Measurements from ENCODE around the gene TAF11L13.

Gene TAF11L13

GRCh38 chr5:17666726-17667235 is 34.9 kb downstream of the TAF11L13 start:
- Histone ChIP-seq H3F3A (ENCODE audit: insufficient read depth, low read length) (no peaks in the 10 kb centered on the region), H3K4me1 (ENCODE audit: insufficient read depth, low read length, severe bottlenecking) (peaks cover 9% of the 10 kb centered on the region), H3K79me2 (ENCODE audit: insufficient read depth, low read length) (no peaks in the 10 kb centered on the region), H3K9me2 (ENCODE audit: low read depth, low read length) (no peaks in the 10 kb centered on the region), H2AFZ (ENCODE audit: low read length) (no peak overlapping the region), H3K9ac (ENCODE audit: low read length) (no peak overlapping the region), H3K27ac (ENCODE audit: low read depth, low read length, poor library complexity, severe bottlenecking) (no peak overlapping the region), H3K27me3 (ENCODE audit: insufficient read depth, low read length) (no peaks in the 10 kb centered on the region), H3K9me3 (ENCODE audit: low read length) (no peaks in the 10 kb centered on the region), H3K4me2 (ENCODE audit: low read length) (no peak overlapping the region), H3K36me3 (ENCODE audit: insufficient read depth, low read length) (no peaks in the 10 kb centered on the region), H3K4me3 (ENCODE audit: low read depth, low read length, poor library complexity, severe bottlenecking) (no peak overlapping the region), H4K20me1 (ENCODE audit: insufficient read depth, low read length) (no peaks in the 10 kb centered on the region)
- TF ChIP-seq EZH2 (IDR thresholded peaks at IDR 0.05; ENCODE audit: borderline replicate concordance, low read length) (no peak), CTCF (IDR thresholded peaks at IDR 0.05; ENCODE audit: low read length) (no peak)

- H3K4me1 ChIP-seq (ENCODE audit: insufficient read depth, low read length, severe bottlenecking), result peaks cover 9% of the 10 kb centered on the region
- H3K9ac ChIP-seq (ENCODE audit: low read length), result no peak overlapping the region
- no peak overlapping the region for H3K4me3 ChIP-seq (ENCODE audit: low read depth, low read length, poor library complexity, severe bottlenecking)
- no peaks in the 10 kb centered on the region for H3K79me2 ChIP-seq (ENCODE audit: insufficient read depth, low read length)
- H3K36me3 ChIP-seq (ENCODE audit: insufficient read depth, low read length), result no peaks in the 10 kb centered on the region
- no peak overlapping the region for H2AFZ ChIP-seq (ENCODE audit: low read length)
- H4K20me1 ChIP-seq (ENCODE audit: insufficient read depth, low read length), result no peaks in the 10 kb centered on the region
- no peaks in the 10 kb centered on the region for H3F3A ChIP-seq (ENCODE audit: insufficient read depth, low read length)
- H3K27ac ChIP-seq (ENCODE audit: low read depth, low read length, poor library complexity, severe bottlenecking), result no peak overlapping the region
- no peaks in the 10 kb centered on the region for H3K9me2 ChIP-seq (ENCODE audit: low read depth, low read length)
- TF ChIP-seq CTCF (IDR thresholded peaks at IDR 0.05; ENCODE audit: low read length) (no peak), EZH2 (IDR thresholded peaks at IDR 0.05; ENCODE audit: borderline replicate concordance, low read length) (no peak)
- H3K27me3 ChIP-seq (ENCODE audit: insufficient read depth, low read length), result no peaks in the 10 kb centered on the region
- no peak overlapping the region for H3K4me2 ChIP-seq (ENCODE audit: low read length)
- H3K9me3 ChIP-seq (ENCODE audit: low read length), result no peaks in the 10 kb centered on the region
Observed at GRCh38 chr5:17670353-17670752, 38.5 kb downstream of the TAF11L13 start.

GRCh38 chr5:17678751-17679324 is 47.0 kb downstream of the TAF11L13 start:
- no peak overlapping the region for H3K4me2 ChIP-seq (ENCODE audit: low read length)
- no peaks in the 10 kb centered on the region for H3F3A ChIP-seq (ENCODE audit: insufficient read depth, low read length)
- H3K9ac ChIP-seq (ENCODE audit: low read length), result no peak overlapping the region
- H3K4me3 ChIP-seq (ENCODE audit: low read depth, low read length, poor library complexity, severe bottlenecking), result no peak overlapping the region
- H3K27me3 ChIP-seq (ENCODE audit: insufficient read depth, low read length), result no peaks in the 10 kb centered on the region
- no peaks in the 10 kb centered on the region for H3K36me3 ChIP-seq (ENCODE audit: insufficient read depth, low read length)
- no peak overlapping the region for H2AFZ ChIP-seq (ENCODE audit: low read length)
- H3K9me3 ChIP-seq (ENCODE audit: low read length), result no peaks in the 10 kb centered on the region
- TF ChIP-seq CTCF (IDR thresholded peaks at IDR 0.05; ENCODE audit: low read length), result no peak
- TF ChIP-seq EZH2 (IDR thresholded peaks at IDR 0.05; ENCODE audit: borderline replicate concordance, low read length), result no peak
- no peaks in the 10 kb centered on the region for H3K4me1 ChIP-seq (ENCODE audit: insufficient read depth, low read length, severe bottlenecking)
- no peak overlapping the region for H3K27ac ChIP-seq (ENCODE audit: low read depth, low read length, poor library complexity, severe bottlenecking)
- no peaks in the 10 kb centered on the region for H4K20me1 ChIP-seq (ENCODE audit: insufficient read depth, low read length)
- H3K9me2 ChIP-seq (ENCODE audit: low read depth, low read length), result no peaks in the 10 kb centered on the region
- no peaks in the 10 kb centered on the region for H3K79me2 ChIP-seq (ENCODE audit: insufficient read depth, low read length)

Data from OCI-LY1 (cell line).